ENCODE results near the gene PPARD. TPM values are rescaled to one million over a fixed set of nuclear protein-coding genes. Genes with fewer than 3 reads are reported as not detected.

PPARD gene
- total RNA-seq, 1 experiment from 2014 or later, result 24.7 TPM

GRCh38 chr6:35400901-35401311 lies 58.5 kb downstream of the PPARD start:
- peaks cover 27% of the 10 kb centered on the region for H3F3A ChIP-seq (ENCODE audit: insufficient read depth, low read depth)
- POLR2A ChIA-PET (ENCODE audit: unreplicated experiment), result interaction anchor here (0.6 kb wide), 2 partner anchors 32 to 375 kb away, joined by 5 to 9 read pairs; no protein-coding TSS in a partner anchor
- H3K4me1 ChIP-seq (replicated peaks; ENCODE audit: insufficient read depth), result peaks cover 49% of the 10 kb centered on the region
- intact Hi-C loops (cut with micrococcal nuclease; ENCODE audit: unreplicated experiment), result loop anchor here (1.0 kb wide), 1 partner anchor 9 kb away; no protein-coding TSS in a partner anchor
- H4K20me1 ChIP-seq (ENCODE audit: insufficient read depth), result no peaks in the 10 kb centered on the region
- no peaks in the 10 kb centered on the region for H3K27me3 ChIP-seq (ENCODE audit: insufficient read depth, low read depth)
- no peak for TF ChIP-seq EZH2 (IDR thresholded peaks at IDR 0.05; ENCODE audit: low read depth)
- TF ChIP-seq, protein P1, sequence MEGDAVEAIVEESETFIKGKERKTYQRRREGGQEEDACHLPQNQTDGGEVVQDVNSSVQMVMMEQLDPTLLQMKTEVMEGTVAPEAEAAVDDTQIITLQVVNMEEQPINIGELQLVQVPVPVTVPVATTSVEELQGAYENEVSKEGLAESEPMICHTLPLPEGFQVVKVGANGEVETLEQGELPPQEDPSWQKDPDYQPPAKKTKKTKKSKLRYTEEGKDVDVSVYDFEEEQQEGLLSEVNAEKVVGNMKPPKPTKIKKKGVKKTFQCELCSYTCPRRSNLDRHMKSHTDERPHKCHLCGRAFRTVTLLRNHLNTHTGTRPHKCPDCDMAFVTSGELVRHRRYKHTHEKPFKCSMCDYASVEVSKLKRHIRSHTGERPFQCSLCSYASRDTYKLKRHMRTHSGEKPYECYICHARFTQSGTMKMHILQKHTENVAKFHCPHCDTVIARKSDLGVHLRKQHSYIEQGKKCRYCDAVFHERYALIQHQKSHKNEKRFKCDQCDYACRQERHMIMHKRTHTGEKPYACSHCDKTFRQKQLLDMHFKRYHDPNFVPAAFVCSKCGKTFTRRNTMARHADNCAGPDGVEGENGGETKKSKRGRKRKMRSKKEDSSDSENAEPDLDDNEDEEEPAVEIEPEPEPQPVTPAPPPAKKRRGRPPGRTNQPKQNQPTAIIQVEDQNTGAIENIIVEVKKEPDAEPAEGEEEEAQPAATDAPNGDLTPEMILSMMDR (conservative IDR thresholded peaks at IDR 0.05), result no peak
- no peaks in the 10 kb centered on the region for H3K9me3 ChIP-seq (ENCODE audit: insufficient read depth, low read depth)
- H3K36me3 ChIP-seq (ENCODE audit: low read depth), result no peaks in the 10 kb centered on the region
- H3K9me2 ChIP-seq (ENCODE audit: insufficient read depth), result no peaks in the 10 kb centered on the region
- H3K79me2 ChIP-seq (ENCODE audit: low read depth), result peaks cover 23% of the 10 kb centered on the region
- peak overlapping the region; percentile 100 for H3K27ac ChIP-seq
- CTCF ChIA-PET, result interaction anchor here (1.3 kb wide), 1 partner anchor 14 kb away, joined by 4 read pairs; no protein-coding TSS in a partner anchor
- H3K4me3 ChIP-seq, result no peak overlapping the region
- BruUV-seq (replicated peaks), result no TSS peak
- H3K4me2 ChIP-seq, result peak overlapping the region; percentile 57
- peak; percentile 85 to 99 for DNase-seq
- H2AFZ ChIP-seq, result no peak overlapping the region

- peaks cover 48% of the 10 kb centered on the region for H3K4me1 ChIP-seq (replicated peaks; ENCODE audit: insufficient read depth)
- DNase-seq, result peak; percentile 66 to 93
- POLR2A ChIA-PET (ENCODE audit: unreplicated experiment), result interaction anchor here (0.6 kb wide), 1 partner anchor 375 kb away, joined by 5 read pairs; no protein-coding TSS in a partner anchor
- H3K27ac ChIP-seq, result peak overlapping the region; percentile 100
- peak overlapping the region; percentile 57 for H3K4me2 ChIP-seq
- CTCF ChIA-PET, result interaction anchor here (1.3 kb wide), 1 partner anchor 14 kb away, joined by 4 read pairs; no protein-coding TSS in a partner anchor
- no peaks in the 10 kb centered on the region for H3K9me3 ChIP-seq (ENCODE audit: insufficient read depth, low read depth)
- intact Hi-C loops (cut with micrococcal nuclease; ENCODE audit: unreplicated experiment), result loop anchor here (1.0 kb wide), 1 partner anchor 9 kb away; no protein-coding TSS in a partner anchor
- H2AFZ ChIP-seq, result no peak overlapping the region
- no peaks in the 10 kb centered on the region for H4K20me1 ChIP-seq (ENCODE audit: insufficient read depth)
- H3K4me3 ChIP-seq, result no peak overlapping the region
- H3K27me3 ChIP-seq (ENCODE audit: insufficient read depth, low read depth), result no peaks in the 10 kb centered on the region
- H3F3A ChIP-seq (ENCODE audit: insufficient read depth, low read depth), result peaks cover 27% of the 10 kb centered on the region
- BruUV-seq (replicated peaks), result TSS peak; percentile 85
- H3K79me2 ChIP-seq (ENCODE audit: low read depth), result peaks cover 23% of the 10 kb centered on the region
- no peaks in the 10 kb centered on the region for H3K36me3 ChIP-seq (ENCODE audit: low read depth)
- TF ChIP-seq EZH2 (IDR thresholded peaks at IDR 0.05; ENCODE audit: low read depth), result no peak
- TF ChIP-seq, protein P1 (conservative IDR thresholded peaks at IDR 0.05), result no peak
- no peaks in the 10 kb centered on the region for H3K9me2 ChIP-seq (ENCODE audit: insufficient read depth)
These were observed 59.2 kb downstream of the PPARD start for GRCh38 chr6:35401514-35401913.

GRCh38 chr6:35402136-35402855 lies 59.9 kb downstream of the PPARD start:
- intact Hi-C loops (cut with micrococcal nuclease; ENCODE audit: unreplicated experiment), result no loop called here
- ChIA-PET POLR2A (ENCODE audit: unreplicated experiment) (interaction anchor here (0.5 kb wide), 1 partner anchor 95 kb away, joined by 3 read pairs; no protein-coding TSS in a partner anchor), CTCF (no interaction called here)
- H3K9me2 ChIP-seq (ENCODE audit: insufficient read depth), result no peaks in the 10 kb centered on the region
- no peak overlapping the region for H2AFZ ChIP-seq
- H3K79me2 ChIP-seq (ENCODE audit: low read depth), result peaks cover 23% of the 10 kb centered on the region
- BruUV-seq (replicated peaks), result no TSS peak
- DNase-seq, result peak in 1 of 2 experiments; percentile 71
- H3K27me3 ChIP-seq (ENCODE audit: insufficient read depth, low read depth), result no peaks in the 10 kb centered on the region
- no peaks in the 10 kb centered on the region for H3K36me3 ChIP-seq (ENCODE audit: low read depth)
- no peaks in the 10 kb centered on the region for H4K20me1 ChIP-seq (ENCODE audit: insufficient read depth)
- H3K27ac ChIP-seq, result peak overlapping the region; percentile 100
- H3K4me3 ChIP-seq, result no peak overlapping the region
- H3K9me3 ChIP-seq (ENCODE audit: insufficient read depth, low read depth), result no peaks in the 10 kb centered on the region
- peaks cover 27% of the 10 kb centered on the region for H3F3A ChIP-seq (ENCODE audit: insufficient read depth, low read depth)
- TF ChIP-seq EZH2 (IDR thresholded peaks at IDR 0.05; ENCODE audit: low read depth), result no peak
- TF ChIP-seq, protein P1 (conservative IDR thresholded peaks at IDR 0.05), result no peak
- H3K4me2 ChIP-seq, result peak overlapping the region; percentile 57
- peaks cover 41% of the 10 kb centered on the region for H3K4me1 ChIP-seq (replicated peaks; ENCODE audit: insufficient read depth)

Data from PC-9 (cell line).